Liver (tissue), 9 donors: ENCODE results near the gene ARMC12. TPM values are rescaled to one million over a fixed set of nuclear protein-coding genes. Genes with fewer than 3 reads are reported as not detected.

ENCODE experiments used
- DNase-seq: peaks from one replicate; pipeline ENCODE4 v3.0.0-alpha.2; 2017; ENCODE audit warnings: low spot score
- H3K27ac ChIP-seq, 2 donors: one replicate each; pipeline ENCODE4 v1.7.0; 2013; ENCODE audit warnings: inconsistent platforms in 2 of 2, low read length in 2 of 2, control low read depth in 1 of 2, low read depth in 1 of 2, mild to moderate bottlenecking in 1 of 2
- H3K27me3 ChIP-seq, 4 donors: one replicate each; pipeline versions ENCODE4 v1.6.1 to v1.7.0; 2013; ENCODE audit warnings: low read length in 3 of 4, inconsistent platforms in 1 of 4, mild to moderate bottlenecking in 1 of 4, moderate library complexity in 1 of 4; ENCODE audit not compliant: control insufficient read depth in 4 of 4, insufficient read depth in 4 of 4
- H3K36me3 ChIP-seq, 4 donors: one replicate each; pipeline versions ENCODE4 v1.6.1 to v1.7.0; 2013; ENCODE audit warnings: low read length in 3 of 4, mild to moderate bottlenecking in 3 of 4, low read depth in 1 of 4, moderate library complexity in 1 of 4; ENCODE audit not compliant: control insufficient read depth in 4 of 4, insufficient read depth in 3 of 4
- H3K4me1 ChIP-seq, 4 donors: one replicate each; pipeline versions ENCODE4 v1.6.1 to v1.7.0; 2013; ENCODE audit warnings: low read length in 3 of 4, mild to moderate bottlenecking in 3 of 4, moderate library complexity in 1 of 4; ENCODE audit not compliant: control insufficient read depth in 4 of 4, insufficient read depth in 4 of 4
- H3K4me3 ChIP-seq, 3 donors: one replicate each; pipeline versions ENCODE4 v1.6.1 to v1.7.0; 2013; ENCODE audit warnings: low read length in 3 of 3, control low read depth in 1 of 3, low read depth in 1 of 3, mild to moderate bottlenecking in 1 of 3
- H3K9ac ChIP-seq, 2 donors: one replicate each; pipeline ENCODE4 v1.7.0; 2013; ENCODE audit warnings: low read length in 2 of 2, mild to moderate bottlenecking in 2 of 2, moderate library complexity in 2 of 2, control low read depth in 1 of 2, low read depth in 1 of 2
- H3K9me3 ChIP-seq, 4 donors: one replicate each; pipeline versions ENCODE4 v1.6.1 to v1.7.0; 2013; ENCODE audit warnings: low read length in 3 of 4; ENCODE audit not compliant: control insufficient read depth in 4 of 4
- ATF3 ChIP-seq: IDR thresholded peaks from 2 replicates; pipeline ENCODE4 v1.6.1; 2016; ENCODE audit warnings: antibody characterized with exemption
- EGR1 ChIP-seq, 2 donors: IDR thresholded peaks; 2 replicates each; pipeline ENCODE4 v1.6.1; 2016 to 2018; ENCODE audit warnings: antibody characterized with exemption in 2 of 2, low read depth in 2 of 2
- FOXA1 ChIP-seq: IDR thresholded peaks from 2 replicates; pipeline ENCODE4 v1.6.1; 2016; ENCODE audit warnings: antibody characterized with exemption
- FOXA2 ChIP-seq: IDR thresholded peaks from 2 replicates; pipeline ENCODE4 v1.6.1; 2016; ENCODE audit warnings: antibody characterized with exemption
- GABPA ChIP-seq, 2 donors: IDR thresholded peaks in 1 of 2; conservative IDR thresholded peaks in 1 of 2; 2 replicates each; pipeline ENCODE4 v1.6.1; 2016; ENCODE audit warnings: antibody characterized with exemption in 2 of 2, mild to moderate bottlenecking in 1 of 2, moderate library complexity in 1 of 2
- HNF4A ChIP-seq, 2 donors: conservative IDR thresholded peaks; 2 replicates each; pipeline ENCODE4 v1.6.1; 2016; ENCODE audit warnings: antibody characterized with exemption in 2 of 2, mild to moderate bottlenecking in 2 of 2
- HNF4G ChIP-seq: IDR thresholded peaks from 2 replicates; pipeline ENCODE4 v1.6.1; 2016; ENCODE audit warnings: antibody characterized with exemption
- MAX ChIP-seq: IDR thresholded peaks from 2 replicates; pipeline ENCODE4 v1.6.1; 2016; ENCODE audit warnings: antibody characterized with exemption
- NR2F2 ChIP-seq: IDR thresholded peaks from 2 replicates; pipeline ENCODE4 v1.6.1; 2016; ENCODE audit warnings: antibody characterized with exemption
- RAD21 ChIP-seq, 2 donors: IDR thresholded peaks; 2 replicates each; pipeline ENCODE4 v1.6.1; 2016; ENCODE audit warnings: antibody characterized with exemption in 2 of 2, mild to moderate bottlenecking in 2 of 2
- REST ChIP-seq: IDR thresholded peaks from 2 replicates; pipeline ENCODE4 v1.6.1; 2016; ENCODE audit warnings: antibody characterized with exemption, mild to moderate bottlenecking
- RXRA ChIP-seq, 2 donors: IDR thresholded peaks; 2 replicates each; pipeline ENCODE4 v1.6.1; 2017 to 2018; ENCODE audit warnings: antibody characterized with exemption in 2 of 2, mild to moderate bottlenecking in 1 of 2
- SP1 ChIP-seq: IDR thresholded peaks from 2 replicates; pipeline ENCODE4 v1.6.1; 2018; ENCODE audit warnings: antibody characterized with exemption, mild to moderate bottlenecking
- TAF1 ChIP-seq: conservative IDR thresholded peaks from 2 replicates; pipeline ENCODE4 v1.6.1; 2016; ENCODE audit warnings: antibody characterized with exemption, mild to moderate bottlenecking
- YY1 ChIP-seq: IDR thresholded peaks from 2 replicates; pipeline ENCODE4 v1.6.1; 2016; ENCODE audit warnings: antibody characterized with exemption, mild to moderate bottlenecking
- ZBTB33 ChIP-seq: IDR thresholded peaks from 2 replicates; pipeline ENCODE4 v1.6.1; 2016; ENCODE audit warnings: antibody characterized with exemption
- WGBS: extraction: QIAGEN DNeasy Blood & Tissue Kit; methylation state at CpG from one replicate; pipeline ENCODE4 v1.1.7; 2013; 5-methylcytosine and 5-hydroxymethylcytosine counted together
- polyA plus RNA-seq, 2 donors: library from polyadenylated mRNA; stranded (reverse) in 1 of 2; unstranded in 1 of 2; fragments of 200-250 nt in 1 of 2; fragments of >200 nt in 1 of 2; fragmentation: Nextera tagmentation in 1 of 2; extraction: Ambion mirVana in 1 of 2; gene quantifications; one replicate each; pipeline versions ENCODE4 v1.2.1 to v1.2.3, GENCODE V29; 2013 to 2015
- total RNA-seq, 2 donors: library from RNA; depleted of rRNA; stranded (reverse); fragments of >200 nt; gene quantifications; one replicate each; pipeline ENCODE4 v1.2.3, GENCODE V29; 2014
- TF ChIP-seq, protein P1 (sequence below): fragments of 150-350 bp; IDR thresholded peaks from 2 replicates; pipeline ENCODE4 v1.5.1; 2017; ENCODE audit warnings: improper control_type of control experiment, low read depth, low read length; ENCODE audit not compliant: missing input control
- donor health status: healthy.
- donor health status: healthy.
- donor health status: healthy.
- donor health status: healthy.
- donor health status: healthy.

ARMC12 gene
- total and polyA plus RNA-seq, 4 donors, result 0.42 to 0.64 (median 0.43) TPM; not detected in 1

- no peak overlapping the region for H3K4me3 ChIP-seq
- TF ChIP-seq FOXA2 (no peak), TAF1 (no peak), GABPA (IDR thresholded peaks at IDR 0.05 in 1 of 2, conservative IDR thresholded peaks at IDR 0.05 in 1 of 2) (no peak), YY1 (peak; percentile 64), RAD21 (IDR thresholded peaks at IDR 0.05) (peak in 1 of 2 donors; percentile 40), HNF4A (conservative IDR thresholded peaks at IDR 0.05) (peak; percentile 88 to 93), HNF4G (peak; percentile 57), RXRA (IDR thresholded peaks at IDR 0.05) (peak in 1 of 2 donors; percentile 59), ZBTB33 (peak; percentile 43), NR2F2 (no peak), SP1 (peak; percentile 90), MAX (peak; percentile 38), REST (peak; percentile 47)
- H3K27ac ChIP-seq, result peak overlapping the region in 1 of 2 donors; percentile 59
- DNase-seq, result no peak
- H3K36me3 ChIP-seq, result no peaks in the 10 kb centered on the region
- no peaks in the 10 kb centered on the region for H3K9me3 ChIP-seq
- H3K9ac ChIP-seq, result no peak overlapping the region
- H3K4me1 ChIP-seq, result peaks cover 2 to 11% (median 9%) of the 10 kb centered on the region in 4 donors
- H3K27me3 ChIP-seq, result no peaks in the 10 kb centered on the region
- WGBS, result 56% methylated on average over 5 of the region's 5 CpGs
Measured at GRCh38 chr6:35739645-35740524, 3.1 kb downstream of the ARMC12 start.

GRCh38 chr6:35742842-35743241 is 6.0 kb downstream of the ARMC12 start:
- 60% methylated on average over 8 of the region's 8 CpGs for WGBS
- H3K4me1 ChIP-seq, result peaks cover 2 to 9% (median 8%) of the 10 kb centered on the region in 4 donors
- no peak overlapping the region for H3K27ac ChIP-seq
- DNase-seq, result no peak
- peaks cover 0 to 2% (median 0%) of the 10 kb centered on the region in 4 donors for H3K9me3 ChIP-seq
- H3K36me3 ChIP-seq, result no peaks in the 10 kb centered on the region
- no peaks in the 10 kb centered on the region for H3K27me3 ChIP-seq
- no peak overlapping the region for H3K9ac ChIP-seq
- H3K4me3 ChIP-seq, result no peak overlapping the region
- TF ChIP-seq ZBTB33 (no peak), MAX (no peak), ATF3 (no peak), YY1 (no peak), GABPA (IDR thresholded peaks at IDR 0.05 in 1 of 2, conservative IDR thresholded peaks at IDR 0.05 in 1 of 2) (no peak), EGR1 (IDR thresholded peaks at IDR 0.05; ENCODE audit: low read depth in 2 of 2) (no peak), RAD21 (IDR thresholded peaks at IDR 0.05) (no peak), SP1 (no peak), FOXA1 (no peak), FOXA2 (no peak), HNF4G (no peak), HNF4A (conservative IDR thresholded peaks at IDR 0.05) (no peak)
- TF ChIP-seq, protein P1, sequence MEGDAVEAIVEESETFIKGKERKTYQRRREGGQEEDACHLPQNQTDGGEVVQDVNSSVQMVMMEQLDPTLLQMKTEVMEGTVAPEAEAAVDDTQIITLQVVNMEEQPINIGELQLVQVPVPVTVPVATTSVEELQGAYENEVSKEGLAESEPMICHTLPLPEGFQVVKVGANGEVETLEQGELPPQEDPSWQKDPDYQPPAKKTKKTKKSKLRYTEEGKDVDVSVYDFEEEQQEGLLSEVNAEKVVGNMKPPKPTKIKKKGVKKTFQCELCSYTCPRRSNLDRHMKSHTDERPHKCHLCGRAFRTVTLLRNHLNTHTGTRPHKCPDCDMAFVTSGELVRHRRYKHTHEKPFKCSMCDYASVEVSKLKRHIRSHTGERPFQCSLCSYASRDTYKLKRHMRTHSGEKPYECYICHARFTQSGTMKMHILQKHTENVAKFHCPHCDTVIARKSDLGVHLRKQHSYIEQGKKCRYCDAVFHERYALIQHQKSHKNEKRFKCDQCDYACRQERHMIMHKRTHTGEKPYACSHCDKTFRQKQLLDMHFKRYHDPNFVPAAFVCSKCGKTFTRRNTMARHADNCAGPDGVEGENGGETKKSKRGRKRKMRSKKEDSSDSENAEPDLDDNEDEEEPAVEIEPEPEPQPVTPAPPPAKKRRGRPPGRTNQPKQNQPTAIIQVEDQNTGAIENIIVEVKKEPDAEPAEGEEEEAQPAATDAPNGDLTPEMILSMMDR, result no peak
